ENCODE measurements around the gene ATP7A.

- TF ChIP-seq CTCF (conservative IDR thresholded peaks at IDR 0.05) = no peak
- TF ChIP-seq ZFX (IDR thresholded peaks at IDR 0.05) = no peak
Measured at GRCh38 chrX:77900688-77901087, 9.8 kb upstream of the ATP7A start.
